Measurements from ENCODE around the gene STAT3. TPM values are rescaled to one million over a fixed set of nuclear protein-coding genes. Genes with fewer than 3 reads are reported as not detected.
A peak's percentile ranks its signal among the peaks of the same experiment; 100 is the strongest.

Gene STAT3
- total and polyA plus RNA-seq, 2 of the 13 experiments (the other 11 are each of a cell fraction or from before 2014, with no cell fraction given), result 61.8 to 62.4 TPM

- BruUV-seq (replicated peaks), result no TSS peak
- Histone ChIP-seq H3K79me2 (ENCODE audit: insufficient read depth, low read length) (peaks cover 10% of the 10 kb centered on the region), H4K20me1 (ENCODE audit: insufficient read depth, low read length) (no peaks in the 10 kb centered on the region), H2AFZ (ENCODE audit: low read length) (no peak overlapping the region), H3K4me2 (ENCODE audit: low read depth, low read length) (peak overlapping the region; percentile 93), H3K4me3 (replicated peaks in 1 of 3; ENCODE audit: insufficient read depth in 1 of 3, low read depth in 2 of 3, low read length in 3 of 3) (peak overlapping the region; percentile 78 to 95 (median 88); a peak in 5 of 6 replicates), H3K9ac (ENCODE audit: insufficient read depth, low read depth, low read length) (peak overlapping the region; percentile 72; the same call in 1 of the 2 replicates), H3K27ac (ENCODE audit: extremely low read length, insufficient read depth, low read length) (no peak overlapping the region), H3K4me1 (ENCODE audit: insufficient read depth, low read length) (peaks cover 40% of the 10 kb centered on the region), H3K36me3 (replicated peaks in 1 of 2; ENCODE audit: control insufficient read depth in 1 of 2, insufficient read depth in 2 of 2, low read length in 2 of 2) (no peaks in the 10 kb centered on the region), H3K9me3 (ENCODE audit: low read length) (no peaks in the 10 kb centered on the region), H3K27me3 (ENCODE audit: control insufficient read depth in 1 of 2, insufficient read depth in 2 of 2, low read length in 2 of 2) (no peaks in the 10 kb centered on the region; a peak in 1 of 5 replicates)
- WGBS (ENCODE audit: low lambda C conversion rate), result 64% methylated on average over 54 of the region's 59 CpGs
- intact Hi-C loops (cut with micrococcal nuclease; ENCODE audit: unreplicated experiment), result loop anchor here (10.0 kb wide), 1 partner anchor 63 kb away; no protein-coding TSS in a partner anchor
- FAIRE-seq, result no peak
- ChIA-PET POLR2A (interaction anchor here (0.9 to 1.8 kb wide), 8 partner anchors 14 to 115 kb away, joined by 3 to 26 read pairs (median 10); partner anchors contain the start of genes NAGLU and STAT3), CTCF (ENCODE audit: low intra/inter-chr PET ratio, low total read pairs) (no interaction called here)
- in situ Hi-C loops (cut with HindIII; ENCODE audit: extremely low pct_ligation_motif_present, low pct_unique_long_range_greater_than_20kb), result loop anchor here (5.0 kb wide), 1 partner anchor 96 kb away; no protein-coding TSS in a partner anchor
- peak; percentile 5; the same call in 2 of the 3 replicates for ATAC-seq
- no peak for DNase-seq (ENCODE audit: low spot score)
- TF ChIP-seq HOMEZ (CRISPR knock-in tag; IDR thresholded peaks at IDR 0.05; ENCODE audit: low read depth) (no peak), ZBTB1 (CRISPR knock-in tag; IDR thresholded peaks at IDR 0.05; ENCODE audit: borderline replicate concordance) (no peak), NFE2 (CRISPR knock-in tag; IDR thresholded peaks at IDR 0.05) (no peak), ZNF44 (CRISPR knock-in tag; IDR thresholded peaks at IDR 0.05) (no peak), ZNF792 (CRISPR knock-in tag; IDR thresholded peaks at IDR 0.05) (no peak), GABPB1 (CRISPR knock-in tag; IDR thresholded peaks at IDR 0.05) (0 out of 2 replicates have a peak, but pooled peaks have one; percentile 9), FOSL2 (CRISPR knock-in tag; IDR thresholded peaks at IDR 0.05) (peak; percentile 42; the same call in 1 of the 2 replicates), TBP (CRISPR knock-in tag; IDR thresholded peaks at IDR 0.05) (no peak), NR2F6 (IDR thresholded peaks at IDR 0.05) (no peak), NR2F6 (CRISPR knock-in tag; IDR thresholded peaks at IDR 0.05) (no peak), ELF4 (CRISPR knock-in tag; IDR thresholded peaks at IDR 0.05; ENCODE audit: borderline replicate concordance) (no peak), RARG (CRISPR knock-in tag; IDR thresholded peaks at IDR 0.05; ENCODE audit: low read depth) (no peak), ZNF7 (CRISPR knock-in tag; IDR thresholded peaks at IDR 0.05) (no peak), ZNF430 (CRISPR knock-in tag; IDR thresholded peaks at IDR 0.05) (0 out of 2 replicates have a peak, but pooled peaks have one; percentile 16), ZNF574 (CRISPR knock-in tag; IDR thresholded peaks at IDR 0.05) (no peak), FOXK1 (CRISPR knock-in tag; IDR thresholded peaks at IDR 0.05; ENCODE audit: borderline replicate concordance, low read depth) (no peak)
- TF ChIP-seq, protein P1, sequence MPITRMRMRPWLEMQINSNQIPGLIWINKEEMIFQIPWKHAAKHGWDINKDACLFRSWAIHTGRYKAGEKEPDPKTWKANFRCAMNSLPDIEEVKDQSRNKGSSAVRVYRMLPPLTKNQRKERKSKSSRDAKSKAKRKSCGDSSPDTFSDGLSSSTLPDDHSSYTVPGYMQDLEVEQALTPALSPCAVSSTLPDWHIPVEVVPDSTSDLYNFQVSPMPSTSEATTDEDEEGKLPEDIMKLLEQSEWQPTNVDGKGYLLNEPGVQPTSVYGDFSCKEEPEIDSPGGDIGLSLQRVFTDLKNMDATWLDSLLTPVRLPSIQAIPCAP (CRISPR knock-in tag; IDR thresholded peaks at IDR 0.05; ENCODE audit: low read depth), result no peak
- TF ChIP-seq, protein P2, sequence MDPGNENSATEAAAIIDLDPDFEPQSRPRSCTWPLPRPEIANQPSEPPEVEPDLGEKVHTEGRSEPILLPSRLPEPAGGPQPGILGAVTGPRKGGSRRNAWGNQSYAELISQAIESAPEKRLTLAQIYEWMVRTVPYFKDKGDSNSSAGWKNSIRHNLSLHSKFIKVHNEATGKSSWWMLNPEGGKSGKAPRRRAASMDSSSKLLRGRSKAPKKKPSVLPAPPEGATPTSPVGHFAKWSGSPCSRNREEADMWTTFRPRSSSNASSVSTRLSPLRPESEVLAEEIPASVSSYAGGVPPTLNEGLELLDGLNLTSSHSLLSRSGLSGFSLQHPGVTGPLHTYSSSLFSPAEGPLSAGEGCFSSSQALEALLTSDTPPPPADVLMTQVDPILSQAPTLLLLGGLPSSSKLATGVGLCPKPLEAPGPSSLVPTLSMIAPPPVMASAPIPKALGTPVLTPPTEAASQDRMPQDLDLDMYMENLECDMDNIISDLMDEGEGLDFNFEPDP (CRISPR knock-in tag; conservative IDR thresholded peaks at IDR 0.05), result no peak
Observed at GRCh38 chr17:42421507-42422338, 33.5 kb upstream of the STAT3 start.
